Measurements from ENCODE around the gene FNTB. TPM values are rescaled to one million over a fixed set of nuclear protein-coding genes. Genes with fewer than 3 reads are reported as not detected.
"Not testable (repeated sequence)": the region's sequence is repeated elsewhere in the genome, so short reads cannot be mapped to it uniquely, and the experiment has no call there.

Gene FNTB
- total RNA-seq, 1 donor from 2014 or later = 14.0 TPM

- no peak for DNase-seq (ENCODE audit: low read depth)
Observed at GRCh38 chr14:65084554-65085505, 98.1 kb downstream of the FNTB start.

GRCh38 chr14:65086686-65087085 is 100.0 kb downstream of the FNTB start:
- DNase-seq (ENCODE audit: low read depth) = not testable (repeated sequence)

GRCh38 chr14:65087835-65088234 is 101.1 kb downstream of the FNTB start:
- not testable (repeated sequence) for DNase-seq (ENCODE audit: low read depth)

GRCh38 chr14:65092349-65092748 is 105.7 kb downstream of the FNTB start:
- no peak for DNase-seq (ENCODE audit: low read depth)

GRCh38 chr14:65095633-65096205 is 109.0 kb downstream of the FNTB start:
- DNase-seq (ENCODE audit: low read depth) = peak; percentile 10

GRCh38 chr14:65096323-65097089 is 109.8 kb downstream of the FNTB start:
- no peak for DNase-seq (ENCODE audit: low read depth)

- DNase-seq (ENCODE audit: low read depth) = peak; percentile 45
Observed at GRCh38 chr14:65098586-65098985, 111.9 kb downstream of the FNTB start.

- peak; percentile 30 for DNase-seq (ENCODE audit: low read depth)
Observed at GRCh38 chr14:65100922-65101541, 114.3 kb downstream of the FNTB start.

- DNase-seq (ENCODE audit: low read depth) = no peak
Observed at GRCh38 chr14:65101631-65102440, 115.1 kb downstream of the FNTB start.

- peak; percentile 96 for DNase-seq (ENCODE audit: low read depth)
Observed at GRCh38 chr14:65102441-65103149, 115.9 kb downstream of the FNTB start, which contains the start of gene MAX. Gene MAX (minus strand): TSS chr14:65102517. CDS start chr14:65102339, 178 bp downstream.

GRCh38 chr14:65103150-65103760 is 116.6 kb downstream of the FNTB start:
- no peak for DNase-seq (ENCODE audit: low read depth)

GRCh38 chr14:65104791-65105190 is 118.1 kb downstream of the FNTB start:
- no peak for DNase-seq (ENCODE audit: low read depth)

- no peak for DNase-seq (ENCODE audit: low read depth)
Observed at GRCh38 chr14:65106316-65106715, 119.6 kb downstream of the FNTB start.

- no peak for DNase-seq (ENCODE audit: low read depth)
Observed at GRCh38 chr14:65106736-65107135, 120.0 kb downstream of the FNTB start.

- DNase-seq (ENCODE audit: low read depth) = no peak
Observed at GRCh38 chr14:65107200-65107599, 120.5 kb downstream of the FNTB start.

GRCh38 chr14:65109357-65109756 is 122.7 kb downstream of the FNTB start:
- no peak for DNase-seq (ENCODE audit: low read depth)

GRCh38 chr14:65110525-65110924 is 123.8 kb downstream of the FNTB start:
- DNase-seq (ENCODE audit: low read depth) = no peak

Data from renal cortical epithelial cell (primary cell).